ENCODE measurements around the gene METTL26. TPM values are rescaled to one million over a fixed set of nuclear protein-coding genes. Genes with fewer than 3 reads are reported as not detected.
A peak's percentile ranks its signal among the peaks of the same experiment; 100 is the strongest.

The METTL26 gene
- total RNA-seq, 1 donor from 2014 or later = 46.0 TPM

DNA sequence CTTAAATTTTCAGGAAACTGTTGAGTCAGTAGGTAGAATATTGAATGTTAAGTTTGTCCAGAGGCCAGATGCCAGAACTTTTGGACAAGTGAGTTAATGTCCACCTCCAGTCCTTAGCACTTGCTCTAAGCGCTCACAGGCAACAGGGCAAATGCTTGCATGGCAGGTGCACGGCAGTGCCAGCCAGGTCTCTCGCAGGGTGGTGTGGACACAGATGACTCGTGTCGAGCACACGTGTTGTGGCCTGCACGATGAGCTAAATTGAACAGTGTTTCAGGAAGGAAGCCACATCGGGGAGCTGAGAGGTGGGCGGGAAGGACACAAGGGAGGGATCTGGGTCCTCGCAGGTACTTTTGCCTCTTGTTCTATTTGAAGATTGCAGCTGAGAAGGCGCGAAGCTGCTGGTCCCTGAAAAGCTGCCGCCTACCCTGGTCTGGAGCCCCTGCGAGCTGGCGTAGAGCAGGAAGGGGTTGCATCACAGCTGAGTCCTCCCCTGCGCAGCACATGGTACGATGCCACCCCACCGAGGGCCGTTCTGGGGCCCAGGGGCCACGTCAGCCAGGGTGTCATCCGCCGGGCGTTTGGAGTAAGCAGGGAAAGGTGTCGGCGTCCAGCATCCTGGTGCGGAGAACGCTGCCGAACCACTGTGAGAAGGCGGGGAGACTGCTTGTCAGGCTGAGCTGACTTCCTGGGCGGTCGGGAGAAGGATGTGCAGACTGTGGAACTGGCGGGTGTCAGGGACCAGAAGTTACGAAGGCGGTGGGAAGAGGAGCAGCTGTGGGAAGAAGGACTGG is 40.0 kb downstream of the METTL26 start:
- TF ChIP-seq EZH2phosphoT487 (IDR thresholded peaks at IDR 0.05) (no peak), EZH2 (IDR thresholded peaks at IDR 0.05) (no peak)
- TF ChIP-seq, protein P1, sequence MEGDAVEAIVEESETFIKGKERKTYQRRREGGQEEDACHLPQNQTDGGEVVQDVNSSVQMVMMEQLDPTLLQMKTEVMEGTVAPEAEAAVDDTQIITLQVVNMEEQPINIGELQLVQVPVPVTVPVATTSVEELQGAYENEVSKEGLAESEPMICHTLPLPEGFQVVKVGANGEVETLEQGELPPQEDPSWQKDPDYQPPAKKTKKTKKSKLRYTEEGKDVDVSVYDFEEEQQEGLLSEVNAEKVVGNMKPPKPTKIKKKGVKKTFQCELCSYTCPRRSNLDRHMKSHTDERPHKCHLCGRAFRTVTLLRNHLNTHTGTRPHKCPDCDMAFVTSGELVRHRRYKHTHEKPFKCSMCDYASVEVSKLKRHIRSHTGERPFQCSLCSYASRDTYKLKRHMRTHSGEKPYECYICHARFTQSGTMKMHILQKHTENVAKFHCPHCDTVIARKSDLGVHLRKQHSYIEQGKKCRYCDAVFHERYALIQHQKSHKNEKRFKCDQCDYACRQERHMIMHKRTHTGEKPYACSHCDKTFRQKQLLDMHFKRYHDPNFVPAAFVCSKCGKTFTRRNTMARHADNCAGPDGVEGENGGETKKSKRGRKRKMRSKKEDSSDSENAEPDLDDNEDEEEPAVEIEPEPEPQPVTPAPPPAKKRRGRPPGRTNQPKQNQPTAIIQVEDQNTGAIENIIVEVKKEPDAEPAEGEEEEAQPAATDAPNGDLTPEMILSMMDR (IDR thresholded peaks at IDR 0.05) = no peak
- no peaks in the 10 kb centered on the region for H3K36me3 ChIP-seq

DNA sequence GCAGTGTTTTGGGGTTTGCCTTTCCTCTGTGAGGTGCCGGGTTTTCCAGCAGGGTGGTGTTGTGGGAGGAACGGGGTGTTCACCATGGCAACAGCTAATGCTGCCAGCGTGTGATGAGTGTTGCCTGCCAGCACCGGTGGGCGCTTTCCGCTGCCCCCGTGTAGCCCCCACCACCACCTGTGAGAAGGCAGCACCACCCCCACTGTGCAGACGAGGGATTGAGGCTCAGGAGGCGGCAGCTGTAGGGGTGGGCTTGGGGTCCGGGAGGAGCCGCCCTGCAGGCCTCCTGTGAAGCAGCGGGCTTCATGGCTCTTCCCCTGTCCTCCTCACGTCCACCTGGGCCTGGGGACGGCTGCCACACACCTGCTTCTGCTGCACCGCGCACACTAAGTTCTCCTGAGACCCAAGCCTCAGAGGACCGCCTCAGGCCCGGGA is 41.0 kb downstream of the METTL26 start:
- H3K9me3 ChIP-seq (ENCODE audit: low read depth) = no peaks in the 10 kb centered on the region

More for the DNA sequence above, 40.0 kb downstream of the METTL26 start:
- peaks cover 14% of the 10 kb centered on the region for H3K79me2 ChIP-seq (ENCODE audit: low read depth)
- no peak for DNase-seq (ENCODE audit: low spot score)
- H4K20me1 ChIP-seq (ENCODE audit: low read depth) = peaks cover 54% of the 10 kb centered on the region
- Mint-ChIP-seq H3K9me3 (no peaks in the 10 kb centered on the region), H3K27ac (peak overlapping the region; percentile 19), H3K36me3 (peaks cover 20% of the 10 kb centered on the region), H3K27me3 (ENCODE audit: insufficient read depth, low read depth) (peaks cover 4% of the 10 kb centered on the region), H3K4me1 (peaks cover 12% of the 10 kb centered on the region), H3K4me3 (peak overlapping the region; percentile 48)
- H3K27me3 ChIP-seq = peaks cover 7% of the 10 kb centered on the region
- no peak overlapping the region for H3K4me3 ChIP-seq
- H3K9ac ChIP-seq = no peak overlapping the region
- no peak overlapping the region for H2AFZ ChIP-seq (replicated peaks)
- H3K4me1 ChIP-seq = no peaks in the 10 kb centered on the region
- H3K9me3 ChIP-seq (ENCODE audit: low read depth) = no peaks in the 10 kb centered on the region
- no peak overlapping the region for H3K4me2 ChIP-seq
- no peak overlapping the region for H3K27ac ChIP-seq
- no peaks in the 10 kb centered on the region for H3F3A ChIP-seq (ENCODE audit: low read depth)

DNA sequence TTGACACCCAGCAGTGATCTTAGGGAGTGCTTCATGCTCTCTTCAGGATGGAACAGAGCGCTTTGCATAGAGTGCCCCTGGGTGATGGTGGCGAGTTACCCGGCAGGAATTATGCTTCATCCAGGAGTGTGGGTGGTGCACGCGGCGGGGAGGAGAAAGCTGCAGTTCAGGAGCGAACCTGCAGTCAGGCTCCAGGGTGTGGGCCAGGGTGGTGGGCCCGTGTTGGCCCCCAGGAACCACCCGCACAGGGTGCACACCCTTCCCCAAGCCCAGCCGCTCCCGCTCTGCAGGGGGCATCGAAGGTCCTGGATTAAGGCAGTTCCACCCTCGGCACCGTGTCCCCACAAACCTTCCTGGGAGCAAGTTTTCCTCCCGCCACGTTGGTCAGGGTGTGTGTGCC is 42.3 kb downstream of the METTL26 start:
- peaks cover 58% of the 10 kb centered on the region for H4K20me1 ChIP-seq (ENCODE audit: low read depth)

More for the DNA sequence above, 41.0 kb downstream of the METTL26 start:
- H4K20me1 ChIP-seq (ENCODE audit: low read depth) = peaks cover 58% of the 10 kb centered on the region
- H3K36me3 ChIP-seq = no peaks in the 10 kb centered on the region
- TF ChIP-seq EZH2 (IDR thresholded peaks at IDR 0.05) = no peak
- Mint-ChIP-seq H3K27ac (peak overlapping the region; percentile 53), H3K27me3 (ENCODE audit: insufficient read depth, low read depth) (peaks cover 10% of the 10 kb centered on the region), H3K4me3 (no peak overlapping the region), H3K36me3 (peaks cover 21% of the 10 kb centered on the region), H3K4me1 (peaks cover 18% of the 10 kb centered on the region), H3K9me3 (no peaks in the 10 kb centered on the region)
- H3K79me2 ChIP-seq (ENCODE audit: low read depth) = peaks cover 23% of the 10 kb centered on the region
- no peak overlapping the region for H3K4me2 ChIP-seq
- H3K4me3 ChIP-seq = no peak overlapping the region
- no peak overlapping the region for H2AFZ ChIP-seq (replicated peaks)
- no peak overlapping the region for H3K27ac ChIP-seq
- H3K4me1 ChIP-seq = peaks cover 3% of the 10 kb centered on the region
- H3K9ac ChIP-seq = no peak overlapping the region
- H3F3A ChIP-seq (ENCODE audit: low read depth) = no peaks in the 10 kb centered on the region
- H3K27me3 ChIP-seq = peaks cover 14% of the 10 kb centered on the region
- no peak for DNase-seq (ENCODE audit: low spot score)

More for the DNA sequence above, 42.3 kb downstream of the METTL26 start:
- Histone ChIP-seq H3K36me3 (no peaks in the 10 kb centered on the region), H3K9me3 (ENCODE audit: low read depth) (no peaks in the 10 kb centered on the region), H3F3A (ENCODE audit: low read depth) (peaks cover 2% of the 10 kb centered on the region), H3K4me3 (no peak overlapping the region), H2AFZ (replicated peaks) (no peak overlapping the region), H3K27me3 (peaks cover 14% of the 10 kb centered on the region), H3K4me2 (no peak overlapping the region), H3K27ac (no peak overlapping the region), H3K79me2 (ENCODE audit: low read depth) (peaks cover 23% of the 10 kb centered on the region), H3K4me1 (peaks cover 3% of the 10 kb centered on the region), H3K9ac (no peak overlapping the region)
- peak overlapping the region; percentile 69 for H3K4me3 Mint-ChIP-seq
- no peaks in the 10 kb centered on the region for H3K9me3 Mint-ChIP-seq
- no peak overlapping the region for H3K27ac Mint-ChIP-seq
- TF ChIP-seq EZH2phosphoT487 (IDR thresholded peaks at IDR 0.05) = no peak
- TF ChIP-seq, protein P1 (IDR thresholded peaks at IDR 0.05) = no peak
- TF ChIP-seq EZH2 (IDR thresholded peaks at IDR 0.05) = no peak
- no peak for DNase-seq (ENCODE audit: low spot score)
- peaks cover 18% of the 10 kb centered on the region for H3K4me1 Mint-ChIP-seq
- H3K27me3 Mint-ChIP-seq (ENCODE audit: insufficient read depth, low read depth) = peaks cover 10% of the 10 kb centered on the region
- peaks cover 19% of the 10 kb centered on the region for H3K36me3 Mint-ChIP-seq
